Medulla oblongata (tissue), 1 donor: ENCODE data around the gene ZC3H18.

Experiments used
- DNase-seq: peaks from one replicate; pipeline ENCODE4 v3.0.0-alpha.2; 2015; ENCODE audit errors: extremely low spot score

Gene ZC3H18

GRCh38 chr16:88678224-88678979, 108.2 kb downstream of the ZC3H18 start:
- no peak for DNase-seq

DNA sequence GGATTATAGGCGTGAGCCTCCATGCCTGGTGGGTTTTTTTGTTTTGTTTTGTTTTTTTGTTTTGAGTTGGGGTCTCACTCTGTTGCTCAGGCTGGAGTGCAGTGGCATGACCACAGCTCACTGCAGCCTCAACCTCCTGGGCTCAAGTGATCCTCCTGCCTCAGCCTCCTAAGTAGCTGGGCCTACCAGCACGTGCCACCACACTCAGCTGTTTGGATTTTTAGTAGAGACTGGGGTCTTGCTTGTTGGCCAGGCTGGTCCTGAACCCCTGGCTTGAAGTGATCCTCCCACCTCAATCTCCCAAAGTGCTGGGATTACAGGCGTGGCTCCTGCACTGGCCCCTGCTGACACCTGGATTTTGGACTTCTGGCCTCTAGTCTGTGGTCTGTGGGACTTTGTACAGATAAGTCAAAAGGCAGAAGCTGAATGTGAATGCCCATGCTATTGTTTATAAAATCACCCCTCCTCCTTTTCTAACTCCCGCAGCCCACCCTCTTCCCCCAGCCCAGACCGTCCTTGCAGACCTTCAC, 110.4 kb downstream of the ZC3H18 start:
- DNase-seq, result no peak

DNA sequence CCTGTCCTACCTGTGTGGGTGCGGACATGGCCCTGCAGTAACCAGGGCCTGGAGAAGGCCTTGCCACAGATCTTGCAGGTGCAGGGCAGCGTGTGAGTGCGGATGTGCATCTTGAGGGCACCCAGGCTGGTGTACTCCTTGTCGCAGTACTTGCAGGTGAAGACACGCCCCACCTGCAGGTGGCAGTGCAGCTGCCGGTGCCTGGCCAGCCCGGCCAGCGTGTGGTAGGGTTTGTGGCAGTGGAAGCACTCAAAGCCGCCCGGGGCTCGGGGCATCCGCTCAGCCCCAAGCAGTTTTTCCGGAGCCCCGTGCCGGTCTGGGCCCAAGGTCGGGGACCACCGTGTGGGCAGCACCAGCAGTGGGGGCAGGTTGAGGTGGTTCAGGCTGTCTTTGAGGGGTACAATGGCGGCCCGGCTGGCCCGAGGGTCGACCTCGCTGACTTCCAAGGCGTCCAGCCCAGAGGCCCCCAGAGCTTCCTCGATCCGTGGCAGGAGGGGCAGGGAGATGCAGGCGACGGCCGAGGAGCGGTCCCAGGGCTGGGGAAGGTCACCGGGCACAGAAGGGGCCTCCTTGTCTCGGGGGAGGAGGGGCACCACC, 111.0 kb downstream of the ZC3H18 start:
- DNase-seq, result no peak
